Calu3 (cell line): ENCODE results near the gene HOXB13. TPM values are rescaled to one million over a fixed set of nuclear protein-coding genes. Genes with fewer than 3 reads are reported as not detected.
A peak's percentile ranks its signal among the peaks of the same experiment; 100 is the strongest.

Source experiments
- BruUV-seq: library from RNA; stranded (reverse); fragments of 400-500 nt; replicated peaks from 2 replicates; lab custom pipeline; 2021; lab: Mats Ljungman, UMichigan
- CTCF ChIA-PET: fragments of 300-600 bp; sonication (Branson Sonifier 250); formaldehyde crosslinking; loops from one replicate; lab custom pipeline; 2022; ENCODE audit warnings: antibody characterized with exemption; lab: Charles Lee
- DNase-seq: peaks from one replicate; pipeline ENCODE4 v3.0.0; 2022
- H3K27ac Mint-ChIP-seq: one replicate; pipeline ENCODE4 v1.8.0; 2022; ENCODE audit warnings: mixed read lengths; ENCODE audit not compliant: unreplicated experiment
- H3K27me3 Mint-ChIP-seq: one replicate; pipeline ENCODE4 v1.8.0; 2022; ENCODE audit warnings: mixed read lengths; ENCODE audit not compliant: unreplicated experiment
- H3K36me3 Mint-ChIP-seq: one replicate; pipeline ENCODE4 v1.8.0; 2022; ENCODE audit warnings: mild to moderate bottlenecking, moderate library complexity, mixed read lengths; ENCODE audit not compliant: insufficient read depth, unreplicated experiment
- H3K4me1 Mint-ChIP-seq: one replicate; pipeline ENCODE4 v1.8.0; 2022; ENCODE audit warnings: mild to moderate bottlenecking, low read depth, mixed read lengths; ENCODE audit not compliant: unreplicated experiment
- H3K4me3 Mint-ChIP-seq: one replicate; pipeline ENCODE4 v1.8.0; 2022; ENCODE audit warnings: mild to moderate bottlenecking, low read depth, moderate library complexity, mixed read lengths; ENCODE audit not compliant: unreplicated experiment
- H3K9me3 Mint-ChIP-seq: one replicate; pipeline ENCODE4 v1.8.0; 2022; ENCODE audit warnings: low read depth, mixed read lengths; ENCODE audit not compliant: unreplicated experiment
- CTCF ChIP-seq: fragments of 200-600 bp; IDR thresholded peaks from one replicate; pipeline ENCODE4 v1.8.0; 2022; ENCODE audit warnings: antibody characterized with exemption; ENCODE audit not compliant: unreplicated experiment
- intact Hi-C: fragments of 100-400 bp; cut with micrococcal nuclease; formaldehyde crosslinking; loops from one replicate; pipeline ENCODE4 v1.10.0; 2022; ENCODE audit not compliant: unreplicated experiment
- total RNA-seq: library from RNA; stranded (reverse); gene quantifications from 2 replicates; pipeline ENCODE4 v1.2.3, GENCODE V29; 2022

HOXB13 gene
- total RNA-seq, 1 experiment from 2014 or later, result 1.1 TPM

- Mint-ChIP-seq H3K36me3 (no peaks in the 10 kb centered on the region), H3K4me3 (no peak overlapping the region), H3K9me3 (no peaks in the 10 kb centered on the region), H3K4me1 (no peaks in the 10 kb centered on the region), H3K27ac (no peak overlapping the region), H3K27me3 (peaks cover 40% of the 10 kb centered on the region)
- TF ChIP-seq CTCF, result no peak
- no TSS peak for BruUV-seq
- intact Hi-C loops, result no loop called here
- DNase-seq, result no peak
- CTCF ChIA-PET, result interaction anchor here (0.5 to 1.8 kb wide), 5 partner anchors 8 to 908 kb away, joined by 3 to 7 read pairs (median 3); no protein-coding TSS in a partner anchor
Measured at GRCh38 chr17:48769009-48769675, 40.6 kb upstream of the HOXB13 start.

- no peaks in the 10 kb centered on the region for H3K36me3 Mint-ChIP-seq
- CTCF ChIA-PET, result interaction anchor here (0.7 to 2.4 kb wide), 4 partner anchors 16 to 89 kb away, joined by 3 to 7 read pairs (median 4); no protein-coding TSS in a partner anchor
- no peaks in the 10 kb centered on the region for H3K4me1 Mint-ChIP-seq
- H3K9me3 Mint-ChIP-seq, result no peaks in the 10 kb centered on the region
- H3K27me3 Mint-ChIP-seq, result peaks cover 56% of the 10 kb centered on the region
- peak; percentile 15 for TF ChIP-seq CTCF
- intact Hi-C loops, result no loop called here
- no peak overlapping the region for H3K4me3 Mint-ChIP-seq
- no TSS peak for BruUV-seq
- DNase-seq, result no peak
- no peak overlapping the region for H3K27ac Mint-ChIP-seq
Measured at GRCh38 chr17:48767263-48767774, 38.8 kb upstream of the HOXB13 start.

DNA sequence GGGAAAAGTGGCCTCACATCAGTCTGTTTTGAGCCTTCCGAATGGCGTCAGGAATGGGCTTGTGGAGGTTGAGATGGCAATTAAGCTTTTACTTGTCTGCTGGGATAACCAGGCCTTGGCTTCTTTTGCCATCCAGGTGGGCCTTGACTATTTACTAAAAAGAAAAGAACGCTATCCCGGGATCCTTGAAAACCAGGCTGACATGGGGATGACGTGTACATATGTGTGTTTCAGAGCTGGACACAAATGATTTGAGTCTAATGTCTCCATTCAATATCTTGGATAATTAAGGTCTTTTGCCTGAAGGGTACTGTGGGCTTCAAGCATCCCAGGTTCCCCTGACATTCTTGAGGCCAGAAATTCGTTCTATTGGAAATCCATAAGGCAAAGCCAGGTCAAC is 32.6 kb upstream of the HOXB13 start:
- no peak overlapping the region for H3K4me3 Mint-ChIP-seq
- no peak for TF ChIP-seq CTCF

DNA sequence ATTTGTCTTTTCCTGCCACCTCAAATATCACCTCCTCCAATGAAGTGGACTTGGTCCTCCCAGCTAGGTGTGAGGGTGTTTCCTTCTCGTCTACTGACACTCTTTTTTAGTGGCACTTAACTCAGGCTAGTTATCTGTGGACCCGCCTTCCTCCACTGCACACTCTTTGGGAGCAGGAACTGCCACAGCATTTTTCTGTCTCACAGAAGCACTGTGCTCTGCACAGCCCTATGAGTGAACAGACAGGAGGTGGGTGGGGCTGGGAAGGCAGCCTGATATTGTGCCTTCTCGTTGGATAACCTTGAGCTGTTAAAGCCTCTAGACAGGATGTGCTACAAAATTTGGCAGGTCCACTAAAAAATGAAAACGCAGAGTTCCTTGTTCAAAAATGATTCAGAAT is 31.9 kb upstream of the HOXB13 start:
- Mint-ChIP-seq H3K36me3 (no peaks in the 10 kb centered on the region), H3K27me3 (peaks cover 84% of the 10 kb centered on the region), H3K9me3 (no peaks in the 10 kb centered on the region), H3K27ac (no peak overlapping the region), H3K4me3 (no peak overlapping the region), H3K4me1 (no peaks in the 10 kb centered on the region)
- DNase-seq, result peak; percentile 14
- no TSS peak for BruUV-seq
- TF ChIP-seq CTCF, result no peak
- CTCF ChIA-PET, result interaction anchor here (0.6 to 1.1 kb wide), 2 partner anchors 9 to 71 kb away, joined by 3 read pairs; no protein-coding TSS in a partner anchor
- intact Hi-C loops, result no loop called here

More for the DNA sequence above, 32.6 kb upstream of the HOXB13 start:
- no peak for DNase-seq
- no TSS peak for BruUV-seq
- H3K9me3 Mint-ChIP-seq, result no peaks in the 10 kb centered on the region
- no peaks in the 10 kb centered on the region for H3K36me3 Mint-ChIP-seq
- H3K27ac Mint-ChIP-seq, result no peak overlapping the region
- intact Hi-C loops, result no loop called here
- CTCF ChIA-PET, result interaction anchor here (0.6 to 1.1 kb wide), 2 partner anchors 8 to 70 kb away, joined by 3 read pairs; no protein-coding TSS in a partner anchor
- H3K4me1 Mint-ChIP-seq, result no peaks in the 10 kb centered on the region
- peaks cover 77% of the 10 kb centered on the region for H3K27me3 Mint-ChIP-seq
